AG04449 (cell line): ENCODE data around the gene ATP5MK.

Experiments
- CTCF ChIA-PET: fragments of 350-600 bp; formaldehyde crosslinking; extraction: SDS; loops from one replicate; lab custom pipeline; 2021; ENCODE audit warnings: antibody characterized with exemption; lab: Yijun Ruan, JAX
- POLR2A ChIA-PET: fragments of 400-600, 350-600 bp; formaldehyde crosslinking; extraction: SDS; loops from one replicate; lab custom pipeline; 2020; ENCODE audit warnings: antibody characterized with exemption, inconsistent platforms; lab: Yijun Ruan, JAX
- DNase-seq: peaks from one replicate; pipeline ENCODE4 v3.0.0-alpha.2; 2010; ENCODE audit warnings: low read depth, low spot score
- H3K4me3 ChIP-seq: 2 replicates; pipeline ENCODE4 v1.5.1; 2011; ENCODE audit warnings: low read depth, mild to moderate bottlenecking, control low read depth, low read length
- TF ChIP-seq, protein P1 (sequence below): IDR thresholded peaks from one replicate; pipeline ENCODE4 v1.5.1; 2011; ENCODE audit warnings: mild to moderate bottlenecking, moderate library complexity, low read length, control low read depth, inconsistent platforms; ENCODE audit not compliant: insufficient read depth; ENCODE audit errors: missing control alignments

Gene ATP5MK

DNA sequence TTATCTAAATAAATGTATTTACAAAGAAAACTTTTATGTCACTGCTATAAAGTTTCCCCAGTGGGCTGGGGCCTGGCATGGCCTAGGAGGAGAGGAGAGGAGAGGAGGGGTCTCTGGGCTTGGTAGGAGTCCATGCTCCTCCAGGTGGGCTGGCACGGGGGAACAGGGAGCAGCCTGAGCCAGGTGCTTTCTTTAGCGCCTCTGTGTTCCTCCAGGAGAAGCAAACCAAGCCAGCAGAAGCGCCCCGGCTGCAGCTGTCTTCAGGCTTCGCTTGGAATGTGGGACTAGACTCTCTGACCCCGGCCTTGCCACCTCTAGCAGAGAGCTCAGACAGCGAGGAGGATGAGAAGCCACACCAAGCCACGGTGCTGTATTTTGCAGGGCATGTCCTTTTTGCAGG lies 45.3 kb upstream of the ATP5MK start:
- no peak for DNase-seq
- TF ChIP-seq, protein P1, sequence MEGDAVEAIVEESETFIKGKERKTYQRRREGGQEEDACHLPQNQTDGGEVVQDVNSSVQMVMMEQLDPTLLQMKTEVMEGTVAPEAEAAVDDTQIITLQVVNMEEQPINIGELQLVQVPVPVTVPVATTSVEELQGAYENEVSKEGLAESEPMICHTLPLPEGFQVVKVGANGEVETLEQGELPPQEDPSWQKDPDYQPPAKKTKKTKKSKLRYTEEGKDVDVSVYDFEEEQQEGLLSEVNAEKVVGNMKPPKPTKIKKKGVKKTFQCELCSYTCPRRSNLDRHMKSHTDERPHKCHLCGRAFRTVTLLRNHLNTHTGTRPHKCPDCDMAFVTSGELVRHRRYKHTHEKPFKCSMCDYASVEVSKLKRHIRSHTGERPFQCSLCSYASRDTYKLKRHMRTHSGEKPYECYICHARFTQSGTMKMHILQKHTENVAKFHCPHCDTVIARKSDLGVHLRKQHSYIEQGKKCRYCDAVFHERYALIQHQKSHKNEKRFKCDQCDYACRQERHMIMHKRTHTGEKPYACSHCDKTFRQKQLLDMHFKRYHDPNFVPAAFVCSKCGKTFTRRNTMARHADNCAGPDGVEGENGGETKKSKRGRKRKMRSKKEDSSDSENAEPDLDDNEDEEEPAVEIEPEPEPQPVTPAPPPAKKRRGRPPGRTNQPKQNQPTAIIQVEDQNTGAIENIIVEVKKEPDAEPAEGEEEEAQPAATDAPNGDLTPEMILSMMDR, result no peak
- ChIA-PET POLR2A (interaction anchor here (0.5 kb wide), 1 partner anchor 63 kb away, joined by 3 read pairs; no protein-coding TSS in a partner anchor), CTCF (interaction anchor here (0.6 to 5.0 kb wide), 3 partner anchors 25 to 41 kb away, joined by 3 to 18 read pairs (median 10); no protein-coding TSS in a partner anchor)
- no peak overlapping the region for H3K4me3 ChIP-seq

DNA sequence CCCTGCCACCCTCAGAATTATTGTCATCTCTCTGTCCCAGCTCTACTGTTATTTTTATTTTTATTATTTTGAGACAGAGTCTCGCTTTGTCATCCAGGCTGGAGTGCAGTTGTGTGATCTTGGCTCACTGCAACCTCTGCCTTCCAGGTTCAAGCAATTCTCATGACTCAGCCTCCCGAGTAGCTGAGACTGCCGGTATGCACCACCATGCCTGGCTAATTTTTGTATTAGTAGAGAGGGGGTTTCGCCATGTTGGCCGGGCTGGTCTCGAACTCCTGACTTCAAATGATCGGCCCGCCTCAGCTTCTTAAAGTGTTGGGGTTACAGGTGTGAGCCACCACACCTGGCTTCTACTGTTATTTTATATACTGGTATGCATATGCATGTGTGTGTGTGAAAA lies 44.9 kb upstream of the ATP5MK start:
- TF ChIP-seq, protein P1, result no peak
- DNase-seq, result no peak
- H3K4me3 ChIP-seq, result no peak overlapping the region
- CTCF ChIA-PET, result interaction anchor here (1.7 kb wide), 1 partner anchor 40 kb away, joined by 10 read pairs; no protein-coding TSS in a partner anchor
- POLR2A ChIA-PET, result no interaction called here

DNA sequence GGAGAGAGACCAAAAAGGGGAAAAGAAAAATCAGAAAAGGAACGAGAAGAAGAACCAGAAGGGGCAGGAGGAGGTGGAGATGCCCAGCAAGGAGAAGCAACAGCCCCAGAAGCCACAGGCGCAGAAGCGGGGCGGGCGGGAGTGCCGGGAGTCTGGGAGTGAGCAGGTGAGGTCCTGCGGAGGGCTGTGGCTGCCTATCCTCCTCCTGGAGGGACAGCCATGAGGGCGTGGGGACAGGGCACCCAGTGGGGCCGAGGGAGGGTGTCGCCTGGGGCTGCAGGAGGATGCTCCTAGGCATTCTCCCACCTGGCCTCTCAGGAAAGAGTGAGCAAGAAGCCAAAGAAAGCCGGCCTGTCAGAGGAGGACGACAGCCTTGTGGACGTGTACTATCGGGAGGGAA lies 44.1 kb upstream of the ATP5MK start:
- TF ChIP-seq, protein P1, result no peak
- H3K4me3 ChIP-seq, result no peak overlapping the region
- CTCF ChIA-PET, result interaction anchor here (1.0 to 2.7 kb wide), 2 partner anchors 15 to 25 kb away, joined by 4 to 9 read pairs; no protein-coding TSS in a partner anchor
- POLR2A ChIA-PET, result no interaction called here
- no peak for DNase-seq

DNA sequence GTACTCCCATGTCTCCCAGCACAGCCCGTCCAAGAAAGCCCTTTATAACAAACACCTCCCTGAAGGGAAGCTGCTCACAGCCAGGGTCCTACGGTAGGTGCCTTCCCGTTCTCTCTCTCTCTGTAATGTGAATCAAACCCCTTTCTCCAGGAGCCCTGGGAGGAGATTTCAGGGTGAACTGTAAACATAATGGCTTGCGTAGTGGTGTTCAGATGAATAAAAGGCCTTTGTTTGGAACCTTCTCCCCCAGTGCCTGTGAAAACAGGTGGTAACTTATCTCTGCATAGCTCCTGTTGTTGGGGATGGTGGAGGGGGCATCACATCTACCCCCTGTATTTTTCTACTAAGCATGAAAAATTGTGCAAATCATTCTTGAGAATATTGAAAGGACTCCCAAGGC lies 43.5 kb upstream of the ATP5MK start:
- POLR2A ChIA-PET, result no interaction called here
- CTCF ChIA-PET, result interaction anchor here (1.0 to 2.7 kb wide), 2 partner anchors 16 to 24 kb away, joined by 4 to 9 read pairs; no protein-coding TSS in a partner anchor

DNA sequence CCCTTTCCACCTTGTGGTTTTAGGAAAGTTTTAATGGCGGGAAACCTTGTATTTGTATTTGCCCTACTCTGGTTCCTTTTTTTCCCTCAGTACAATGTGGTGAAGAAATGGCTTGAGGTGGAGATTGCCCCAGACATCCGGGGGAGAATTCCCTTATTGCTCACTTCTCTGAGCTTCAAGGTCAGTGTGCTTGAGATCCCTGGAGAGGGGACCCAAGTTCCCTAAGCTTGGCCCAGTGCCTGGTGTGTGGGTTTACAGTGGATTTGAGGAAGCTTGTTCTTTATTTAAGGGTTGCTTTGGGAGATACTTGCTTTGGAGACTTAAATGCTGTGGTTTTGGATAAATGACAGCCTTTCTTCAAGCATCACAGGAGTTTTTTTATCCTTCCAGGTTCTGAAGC lies 37.6 kb upstream of the ATP5MK start:
- TF ChIP-seq, protein P1, result no peak
- CTCF ChIA-PET, result interaction anchor here (1.7 to 2.6 kb wide), 3 partner anchors 17 to 52 kb away, joined by 6 to 12 read pairs (median 12); no protein-coding TSS in a partner anchor
- POLR2A ChIA-PET, result no interaction called here
- H3K4me3 ChIP-seq, result no peak overlapping the region
- no peak for DNase-seq

More for the DNA sequence above, 43.5 kb upstream of the ATP5MK start:
- H3K4me3 ChIP-seq, result no peak overlapping the region
- DNase-seq, result no peak
- TF ChIP-seq, protein P1, result no peak

DNA sequence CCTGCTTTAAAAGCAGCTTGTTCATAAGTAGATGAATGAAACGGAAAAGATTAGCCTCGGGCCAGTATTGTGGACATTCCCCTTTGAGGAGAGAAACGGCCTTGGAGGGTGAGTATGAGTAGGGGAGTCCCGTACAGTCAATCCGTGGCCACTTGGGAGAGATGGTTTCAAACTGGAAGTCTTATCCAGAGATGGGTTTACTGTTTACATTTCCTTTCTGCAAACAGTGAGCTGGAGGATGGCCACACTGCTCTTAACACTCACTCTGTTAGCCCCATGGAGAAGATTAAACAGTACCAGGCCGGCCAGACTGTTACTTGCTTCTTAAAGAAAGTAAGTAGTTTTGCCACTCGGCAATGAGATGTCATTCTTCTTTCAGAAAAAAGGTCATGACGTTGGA lies 35.6 kb upstream of the ATP5MK start:
- POLR2A ChIA-PET, result no interaction called here
- TF ChIP-seq, protein P1, result no peak
- CTCF ChIA-PET, result interaction anchor here (2.3 to 3.2 kb wide), 3 partner anchors 16 to 54 kb away, joined by 6 to 19 read pairs (median 12); no protein-coding TSS in a partner anchor
- H3K4me3 ChIP-seq, result no peak overlapping the region
- no peak for DNase-seq
